Measurements from ENCODE around the gene TENT4A. TPM values are rescaled to one million over a fixed set of nuclear protein-coding genes. Genes with fewer than 3 reads are reported as not detected.

The TENT4A gene
- total RNA-seq, 1 experiment from 2014 or later: 29.2 TPM

- H3K27ac Mint-ChIP-seq: peak overlapping the region; percentile 91
- DNase-seq (ENCODE audit: low spot score): no peak
- no peaks in the 10 kb centered on the region for H3K27me3 Mint-ChIP-seq (ENCODE audit: low read depth)
- peaks cover 18% of the 10 kb centered on the region for H3K4me1 Mint-ChIP-seq
- ChIA-PET POLR2A (no interaction called here), CTCF (interaction anchor here (1.5 kb wide), 1 partner anchor 16 kb away, joined by 4 read pairs; no protein-coding TSS in a partner anchor)
- H3K9me3 Mint-ChIP-seq: no peaks in the 10 kb centered on the region
- no peak for TF ChIP-seq GTF2I (CRISPR knock-in tag; conservative IDR thresholded peaks at IDR 0.05)
- TF ChIP-seq PRRX2 (CRISPR knock-in tag; IDR thresholded peaks at IDR 0.05): no peak
- TF ChIP-seq NR3C1 (CRISPR knock-in tag; conservative IDR thresholded peaks at IDR 0.05; ENCODE audit: low read depth): no peak
- no peak for TF ChIP-seq ELF4 (CRISPR knock-in tag; IDR thresholded peaks at IDR 0.05; ENCODE audit: low read depth)
- TF ChIP-seq ZNF121 (CRISPR knock-in tag; IDR thresholded peaks at IDR 0.05): no peak
- TF ChIP-seq GABPB1 (CRISPR knock-in tag; IDR thresholded peaks at IDR 0.05): no peak
- no peak for TF ChIP-seq ZNF138 (CRISPR knock-in tag; conservative IDR thresholded peaks at IDR 0.05)
- TF ChIP-seq ZNF317 (CRISPR knock-in tag; IDR thresholded peaks at IDR 0.05; ENCODE audit: borderline replicate concordance, low read depth): no peak
- no peak for TF ChIP-seq USF2 (CRISPR knock-in tag; IDR thresholded peaks at IDR 0.05)
- TF ChIP-seq ZNF232 (CRISPR knock-in tag; IDR thresholded peaks at IDR 0.05): no peak
- no peak for TF ChIP-seq ZMAT4 (CRISPR knock-in tag; IDR thresholded peaks at IDR 0.05)
- TF ChIP-seq SMAD3 (CRISPR knock-in tag; IDR thresholded peaks at IDR 0.05; ENCODE audit: borderline replicate concordance): no peak
- no peak for TF ChIP-seq ETV6 (CRISPR knock-in tag; IDR thresholded peaks at IDR 0.05)
- peaks cover 62% of the 10 kb centered on the region for H3K36me3 Mint-ChIP-seq
- H3K4me3 Mint-ChIP-seq: no peak overlapping the region
- ATAC-seq: no peak
Observed at GRCh38 chr5:6743161-6743560, 29.9 kb downstream of the TENT4A start.

GRCh38 chr5:6744841-6745705 lies 31.8 kb downstream of the TENT4A start:
- no peak for TF ChIP-seq GRHL2 (CRISPR knock-in tag; IDR thresholded peaks at IDR 0.05; ENCODE audit: insufficient replicate concordance, severe bottlenecking)
- no peak for TF ChIP-seq NFYB (CRISPR knock-in tag; conservative IDR thresholded peaks at IDR 0.05; ENCODE audit: low read depth)
- no peak for TF ChIP-seq MLX (CRISPR knock-in tag; IDR thresholded peaks at IDR 0.05)
- no peak for TF ChIP-seq ZBTB43 (CRISPR knock-in tag; IDR thresholded peaks at IDR 0.05)
- TF ChIP-seq AFF4 (CRISPR knock-in tag; IDR thresholded peaks at IDR 0.05; ENCODE audit: borderline replicate concordance): no peak
- no peaks in the 10 kb centered on the region for H3K9me3 Mint-ChIP-seq
- no peak for ATAC-seq
- DNase-seq (ENCODE audit: low spot score): no peak
- no peaks in the 10 kb centered on the region for H3K27me3 Mint-ChIP-seq (ENCODE audit: low read depth)
- no peak overlapping the region for H3K4me3 Mint-ChIP-seq
- peaks cover 25% of the 10 kb centered on the region for H3K4me1 Mint-ChIP-seq
- H3K27ac Mint-ChIP-seq: 0 out of 2 replicates have a peak overlapping the region, but pooled peaks have one; percentile 12
- H3K36me3 Mint-ChIP-seq: peaks cover 61% of the 10 kb centered on the region
- POLR2A ChIA-PET: interaction anchor here (1.0 kb wide), 1 partner anchor 114 kb away, joined by 3 read pairs; no protein-coding TSS in a partner anchor
- CTCF ChIA-PET: interaction anchor here (0.6 to 1.7 kb wide), 5 partner anchors 13 to 112 kb away, joined by 3 to 7 read pairs (median 4); partner anchors contain the start of genes NSUN2 and SRD5A1

Measured in WTC11 (cell line).